K562 (cell line): ENCODE measurements around the gene RNLS. TPM values are rescaled to one million over a fixed set of nuclear protein-coding genes. Genes with fewer than 3 reads are reported as not detected.

Source experiments
- NFATC3 ChIP-seq: fragments of 450-650 bp; IDR thresholded peaks from 2 replicates; pipeline ENCODE4 v1.6.1; 2017; ENCODE audit warnings: mild to moderate bottlenecking
- NFIX ChIP-seq: fragments of 250-450 bp; sonication (Bioruptor Pico); IDR thresholded peaks from 2 replicates; pipeline ENCODE4 v1.4.0; 2020; ENCODE audit warnings: low read depth, mild to moderate bottlenecking, moderate library complexity
- PHTF2 ChIP-seq: fragments of 250-450 bp; sonication (Bioruptor Pico); IDR thresholded peaks from 2 replicates; pipeline ENCODE4 v1.5.0; 2021; ENCODE audit warnings: mild to moderate bottlenecking
- PML ChIP-seq: IDR thresholded peaks from 2 replicates; pipeline ENCODE4 v1.6.1; 2012; ENCODE audit warnings: low read length, inconsistent platforms
- RFX7 ChIP-seq: fragments of 250-450 bp; sonication (Bioruptor Pico); IDR thresholded peaks from 2 replicates; pipeline ENCODE4 v1.5.1; 2021; ENCODE audit warnings: mild to moderate bottlenecking
- STAT6 ChIP-seq: sonication (generic); formaldehyde crosslinking; IDR thresholded peaks from 2 replicates; pipeline ENCODE4 v1.8.1; 2023; ENCODE audit warnings: mild to moderate bottlenecking, missing genetic modification reagents
- ZNF224 ChIP-seq: sonication (generic); formaldehyde crosslinking; IDR thresholded peaks from 2 replicates; pipeline ENCODE4 v1.8.0; 2022; ENCODE audit warnings: mild to moderate bottlenecking, missing genetic modification reagents
- ZNF431 ChIP-seq: sonication (generic); formaldehyde crosslinking; IDR thresholded peaks from 2 replicates; pipeline ENCODE4 v1.8.0; 2022; ENCODE audit warnings: mild to moderate bottlenecking, missing genetic modification reagents
- ZSCAN29 ChIP-seq: fragments of 450-650 bp; IDR thresholded peaks from 2 replicates; pipeline ENCODE4 v1.6.1; 2017
- polyA plus RNA-seq, 8 experiments: library from polyadenylated mRNA; depleted of rRNA in 4 of 8; stranded (reverse) in 5 of 8; unstranded in 3 of 8; fragments of >200 nt; fragmentation: Nextera tagmentation in 2 of 8; fragmentation: Illumina TruSeq in 1 of 8; extraction: Ambion mirVana in 2 of 8; extraction: Trizol in 1 of 8; gene quantifications; 2 replicates each; pipeline versions ENCODE4 v1.2.1 to v1.2.3, GENCODE V29; 2011 to 2014; ENCODE audit warnings: inconsistent platforms in 1 of 8, missing spikeins in 1 of 8
- total RNA-seq, 7 experiments: library from RNA; depleted of rRNA in 6 of 7; stranded (reverse); fragments of >200 nt in 6 of 7; fragmentation: Illumina TruSeq in 2 of 7; extraction: Trizol in 2 of 7; gene quantifications; 2 replicates each; pipeline versions ENCODE4 v1.2.1 to v1.2.3, GENCODE V29; 2011 to 2021; ENCODE audit warnings: low replicate concordance in 1 of 7
- TF ChIP-seq, protein P1 (sequence below): fragments of 450-650 bp; conservative IDR thresholded peaks from 2 replicates; pipeline ENCODE4 v1.6.1; 2016; ENCODE audit warnings: missing genetic modification characterization, low read depth, mild to moderate bottlenecking, control low read depth, missing compliant biosample characterization
- TF ChIP-seq, protein P2 (sequence below): fragments of 150-350 bp; conservative IDR thresholded peaks from 2 replicates; pipeline ENCODE4 v1.6.1; 2014; ENCODE audit warnings: low read length
- TF ChIP-seq, protein P3 (sequence below): fragments of 450-650 bp; IDR thresholded peaks from 2 replicates; pipeline ENCODE4 v1.6.1; 2018; ENCODE audit warnings: mild to moderate bottlenecking, low read depth; ENCODE audit not compliant: partially characterized antibody
- TF ChIP-seq, protein P4 (sequence below): fragments of 250-450 bp; sonication (Bioruptor Pico); IDR thresholded peaks from 2 replicates; pipeline ENCODE4 v1.9.0; 2021; ENCODE audit warnings: mild to moderate bottlenecking, inconsistent platforms

The RNLS gene
- total and polyA plus RNA-seq, 9 of the 15 experiments (the other 6 are each of a cell fraction or from before 2014, with no cell fraction given) = 0.14 to 0.72 (median 0.41) TPM; not detected in 3

DNA sequence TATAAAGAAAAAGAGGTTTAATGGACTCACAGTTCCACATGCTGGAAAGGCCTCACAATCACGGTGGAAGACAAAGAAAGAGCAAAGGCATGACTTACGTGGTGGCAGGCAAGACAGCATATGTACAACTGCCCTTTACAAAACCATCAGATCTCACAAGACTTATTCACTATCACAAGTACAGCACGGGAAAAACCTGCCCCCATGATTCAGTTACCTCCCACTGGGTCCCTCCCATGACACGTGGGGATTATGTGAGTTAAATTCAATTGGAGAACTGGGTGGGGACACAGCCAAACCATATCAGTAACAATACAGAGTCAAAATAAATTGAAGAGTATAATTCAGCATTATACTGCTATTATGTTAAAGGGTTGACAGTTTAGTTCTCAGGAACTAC, 37.8 kb downstream of the RNLS start (continued):
- TF ChIP-seq NFIX (CRISPR knock-in tag) (no peak), PHTF2 (no peak), ZNF224 (CRISPR knock-in tag) (no peak), PML (no peak), RFX7 (CRISPR knock-in tag) (no peak), STAT6 (no peak), ZNF431 (CRISPR knock-in tag) (no peak), NFATC3 (no peak), ZSCAN29 (no peak)
- TF ChIP-seq, protein P1, sequence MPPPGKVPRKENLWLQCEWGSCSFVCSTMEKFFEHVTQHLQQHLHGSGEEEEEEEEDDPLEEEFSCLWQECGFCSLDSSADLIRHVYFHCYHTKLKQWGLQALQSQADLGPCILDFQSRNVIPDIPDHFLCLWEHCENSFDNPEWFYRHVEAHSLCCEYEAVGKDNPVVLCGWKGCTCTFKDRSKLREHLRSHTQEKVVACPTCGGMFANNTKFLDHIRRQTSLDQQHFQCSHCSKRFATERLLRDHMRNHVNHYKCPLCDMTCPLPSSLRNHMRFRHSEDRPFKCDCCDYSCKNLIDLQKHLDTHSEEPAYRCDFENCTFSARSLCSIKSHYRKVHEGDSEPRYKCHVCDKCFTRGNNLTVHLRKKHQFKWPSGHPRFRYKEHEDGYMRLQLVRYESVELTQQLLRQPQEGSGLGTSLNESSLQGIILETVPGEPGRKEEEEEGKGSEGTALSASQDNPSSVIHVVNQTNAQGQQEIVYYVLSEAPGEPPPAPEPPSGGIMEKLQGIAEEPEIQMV (tag) = no peak
- TF ChIP-seq, protein P2, sequence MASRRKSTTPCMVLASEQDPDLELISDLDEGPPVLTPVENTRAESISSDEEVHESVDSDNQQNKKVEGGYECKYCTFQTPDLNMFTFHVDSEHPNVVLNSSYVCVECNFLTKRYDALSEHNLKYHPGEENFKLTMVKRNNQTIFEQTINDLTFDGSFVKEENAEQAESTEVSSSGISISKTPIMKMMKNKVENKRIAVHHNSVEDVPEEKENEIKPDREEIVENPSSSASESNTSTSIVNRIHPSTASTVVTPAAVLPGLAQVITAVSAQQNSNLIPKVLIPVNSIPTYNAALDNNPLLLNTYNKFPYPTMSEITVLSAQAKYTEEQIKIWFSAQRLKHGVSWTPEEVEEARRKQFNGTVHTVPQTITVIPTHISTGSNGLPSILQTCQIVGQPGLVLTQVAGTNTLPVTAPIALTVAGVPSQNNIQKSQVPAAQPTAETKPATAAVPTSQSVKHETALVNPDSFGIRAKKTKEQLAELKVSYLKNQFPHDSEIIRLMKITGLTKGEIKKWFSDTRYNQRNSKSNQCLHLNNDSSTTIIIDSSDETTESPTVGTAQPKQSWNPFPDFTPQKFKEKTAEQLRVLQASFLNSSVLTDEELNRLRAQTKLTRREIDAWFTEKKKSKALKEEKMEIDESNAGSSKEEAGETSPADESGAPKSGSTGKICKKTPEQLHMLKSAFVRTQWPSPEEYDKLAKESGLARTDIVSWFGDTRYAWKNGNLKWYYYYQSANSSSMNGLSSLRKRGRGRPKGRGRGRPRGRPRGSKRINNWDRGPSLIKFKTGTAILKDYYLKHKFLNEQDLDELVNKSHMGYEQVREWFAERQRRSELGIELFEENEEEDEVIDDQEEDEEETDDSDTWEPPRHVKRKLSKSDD = no peak
- TF ChIP-seq, protein P3, sequence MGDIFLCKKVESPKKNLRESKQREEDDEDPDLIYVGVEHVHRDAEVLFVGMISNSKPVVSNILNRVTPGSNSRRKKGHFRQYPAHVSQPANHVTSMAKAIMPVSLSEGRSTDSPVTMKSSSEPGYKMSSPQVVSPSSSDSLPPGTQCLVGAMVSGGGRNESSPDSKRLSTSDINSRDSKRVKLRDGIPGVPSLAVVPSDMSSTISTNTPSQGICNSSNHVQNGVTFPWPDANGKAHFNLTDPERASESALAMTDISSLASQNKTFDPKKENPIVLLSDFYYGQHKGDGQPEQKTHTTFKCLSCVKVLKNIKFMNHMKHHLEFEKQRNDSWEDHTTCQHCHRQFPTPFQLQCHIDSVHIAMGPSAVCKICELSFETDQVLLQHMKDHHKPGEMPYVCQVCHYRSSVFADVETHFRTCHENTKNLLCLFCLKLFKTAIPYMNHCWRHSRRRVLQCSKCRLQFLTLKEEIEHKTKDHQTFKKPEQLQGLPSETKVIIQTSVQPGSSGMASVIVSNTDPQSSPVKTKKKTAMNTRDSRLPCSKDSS = no peak
- TF ChIP-seq, protein P4, sequence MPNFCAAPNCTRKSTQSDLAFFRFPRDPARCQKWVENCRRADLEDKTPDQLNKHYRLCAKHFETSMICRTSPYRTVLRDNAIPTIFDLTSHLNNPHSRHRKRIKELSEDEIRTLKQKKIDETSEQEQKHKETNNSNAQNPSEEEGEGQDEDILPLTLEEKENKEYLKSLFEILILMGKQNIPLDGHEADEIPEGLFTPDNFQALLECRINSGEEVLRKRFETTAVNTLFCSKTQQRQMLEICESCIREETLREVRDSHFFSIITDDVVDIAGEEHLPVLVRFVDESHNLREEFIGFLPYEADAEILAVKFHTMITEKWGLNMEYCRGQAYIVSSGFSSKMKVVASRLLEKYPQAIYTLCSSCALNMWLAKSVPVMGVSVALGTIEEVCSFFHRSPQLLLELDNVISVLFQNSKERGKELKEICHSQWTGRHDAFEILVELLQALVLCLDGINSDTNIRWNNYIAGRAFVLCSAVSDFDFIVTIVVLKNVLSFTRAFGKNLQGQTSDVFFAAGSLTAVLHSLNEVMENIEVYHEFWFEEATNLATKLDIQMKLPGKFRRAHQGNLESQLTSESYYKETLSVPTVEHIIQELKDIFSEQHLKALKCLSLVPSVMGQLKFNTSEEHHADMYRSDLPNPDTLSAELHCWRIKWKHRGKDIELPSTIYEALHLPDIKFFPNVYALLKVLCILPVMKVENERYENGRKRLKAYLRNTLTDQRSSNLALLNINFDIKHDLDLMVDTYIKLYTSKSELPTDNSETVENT = no peak
